GM12864 (cell line): ENCODE results near the gene SLC8B1.

Experiments
- DNase-seq: peaks from one replicate; pipeline ENCODE4 v3.0.0-alpha.2; 2011; ENCODE audit warnings: low read depth
- H3K4me3 ChIP-seq: 2 replicates; pipeline ENCODE4 v1.5.1; 2011; ENCODE audit warnings: mild to moderate bottlenecking, low read depth, low read length, control low read depth
- TF ChIP-seq, protein P1 (sequence below): IDR thresholded peaks from 2 replicates; pipeline ENCODE4 v1.5.1; 2011; ENCODE audit warnings: low read depth, mild to moderate bottlenecking, moderate library complexity, low read length, control low read depth, inconsistent platforms; ENCODE audit errors: missing control alignments

Gene SLC8B1

DNA sequence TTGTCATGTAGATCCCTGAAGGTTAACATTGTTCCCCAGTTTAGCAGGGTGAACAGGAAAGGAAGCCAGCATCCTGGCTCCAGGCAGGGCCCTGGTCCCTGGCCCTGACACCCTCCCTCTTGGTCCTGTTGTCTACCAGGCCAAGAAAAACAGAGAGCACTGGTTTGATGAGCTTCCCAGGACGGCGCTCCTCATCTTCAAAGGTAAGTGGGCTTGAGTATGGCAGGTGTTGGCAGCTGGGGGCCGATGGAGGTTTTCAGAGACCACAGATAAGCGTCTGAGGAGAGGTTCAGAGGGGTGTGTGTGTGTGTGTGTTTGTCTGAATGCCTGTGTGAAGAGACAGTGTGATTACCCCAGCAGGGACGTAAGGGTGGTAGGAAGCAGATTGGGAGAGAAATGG is 56.3 kb downstream of the SLC8B1 start:
- DNase-seq = no peak
- H3K4me3 ChIP-seq = no peak overlapping the region
- TF ChIP-seq, protein P1, sequence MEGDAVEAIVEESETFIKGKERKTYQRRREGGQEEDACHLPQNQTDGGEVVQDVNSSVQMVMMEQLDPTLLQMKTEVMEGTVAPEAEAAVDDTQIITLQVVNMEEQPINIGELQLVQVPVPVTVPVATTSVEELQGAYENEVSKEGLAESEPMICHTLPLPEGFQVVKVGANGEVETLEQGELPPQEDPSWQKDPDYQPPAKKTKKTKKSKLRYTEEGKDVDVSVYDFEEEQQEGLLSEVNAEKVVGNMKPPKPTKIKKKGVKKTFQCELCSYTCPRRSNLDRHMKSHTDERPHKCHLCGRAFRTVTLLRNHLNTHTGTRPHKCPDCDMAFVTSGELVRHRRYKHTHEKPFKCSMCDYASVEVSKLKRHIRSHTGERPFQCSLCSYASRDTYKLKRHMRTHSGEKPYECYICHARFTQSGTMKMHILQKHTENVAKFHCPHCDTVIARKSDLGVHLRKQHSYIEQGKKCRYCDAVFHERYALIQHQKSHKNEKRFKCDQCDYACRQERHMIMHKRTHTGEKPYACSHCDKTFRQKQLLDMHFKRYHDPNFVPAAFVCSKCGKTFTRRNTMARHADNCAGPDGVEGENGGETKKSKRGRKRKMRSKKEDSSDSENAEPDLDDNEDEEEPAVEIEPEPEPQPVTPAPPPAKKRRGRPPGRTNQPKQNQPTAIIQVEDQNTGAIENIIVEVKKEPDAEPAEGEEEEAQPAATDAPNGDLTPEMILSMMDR = no peak

DNA sequence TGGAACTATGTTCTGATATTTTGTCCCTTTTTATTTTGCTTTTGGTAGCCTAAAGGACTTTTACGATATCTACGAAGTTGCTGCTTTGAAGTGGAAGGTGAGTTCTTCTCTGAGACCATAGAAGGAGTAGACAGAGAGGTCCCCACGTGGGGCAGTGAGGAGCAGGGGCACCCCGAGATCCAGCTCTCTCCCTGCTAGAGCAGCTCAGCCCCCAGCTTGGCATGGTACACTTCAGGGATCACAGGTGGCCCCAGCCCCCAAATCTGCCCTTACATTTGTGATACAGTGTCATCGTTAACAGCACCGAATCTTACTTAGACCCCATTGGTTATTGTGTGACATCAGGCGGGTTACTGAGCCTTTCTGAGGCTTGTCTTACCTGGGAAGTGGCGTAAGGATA is 56.8 kb downstream of the SLC8B1 start:
- TF ChIP-seq, protein P1 = no peak
- DNase-seq = no peak
- no peak overlapping the region for H3K4me3 ChIP-seq

DNA sequence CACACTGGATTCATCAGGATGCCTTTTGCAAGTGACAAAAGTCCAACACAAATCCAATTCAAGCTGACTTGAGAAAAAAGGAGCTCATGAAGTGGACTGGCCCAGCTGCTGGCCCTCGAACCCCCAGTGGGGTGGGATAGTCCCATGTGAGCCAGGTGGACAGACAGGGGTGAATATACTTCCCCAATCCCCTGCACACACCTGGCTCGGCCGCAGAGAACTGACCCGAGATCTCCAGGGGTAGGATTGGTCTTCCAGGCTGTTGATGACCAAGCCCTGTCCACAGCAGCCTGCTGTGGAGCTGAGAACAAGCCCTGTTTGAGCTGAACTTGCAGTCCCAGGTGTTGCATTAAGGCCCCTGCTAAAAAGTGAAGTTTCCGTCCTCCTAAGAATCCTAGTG is 57.4 kb downstream of the SLC8B1 start:
- no peak for DNase-seq
- TF ChIP-seq, protein P1 = no peak
- H3K4me3 ChIP-seq = no peak overlapping the region

DNA sequence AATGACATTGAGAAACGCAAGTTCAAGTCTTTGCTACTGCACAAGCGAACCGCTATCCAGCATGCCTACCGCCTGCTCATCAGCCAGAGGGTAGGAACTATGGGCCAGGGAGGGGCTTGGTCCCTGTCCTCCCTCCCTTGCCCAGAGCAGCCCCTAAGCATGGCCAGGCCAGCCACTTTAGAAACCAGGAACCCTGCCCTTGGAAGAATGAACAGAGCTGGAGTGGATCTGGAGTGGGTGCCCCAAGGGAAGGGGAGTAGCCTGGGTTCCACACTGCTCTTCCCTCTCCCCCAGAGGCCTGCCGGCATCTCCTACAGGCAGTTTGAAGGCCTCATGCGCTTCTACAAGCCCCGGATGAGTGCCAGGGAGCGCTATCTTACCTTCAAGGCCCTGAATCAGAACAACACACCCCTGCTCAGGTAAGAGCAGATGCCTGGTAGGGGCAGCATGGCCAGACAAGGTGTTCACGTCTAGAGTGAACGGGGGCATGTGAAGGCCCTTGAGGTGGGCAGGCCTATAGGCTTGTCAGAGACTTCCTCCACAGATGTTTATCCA is 57.9 kb downstream of the SLC8B1 start:
- DNase-seq = no peak
- TF ChIP-seq, protein P1 = no peak
- no peak overlapping the region for H3K4me3 ChIP-seq

DNA sequence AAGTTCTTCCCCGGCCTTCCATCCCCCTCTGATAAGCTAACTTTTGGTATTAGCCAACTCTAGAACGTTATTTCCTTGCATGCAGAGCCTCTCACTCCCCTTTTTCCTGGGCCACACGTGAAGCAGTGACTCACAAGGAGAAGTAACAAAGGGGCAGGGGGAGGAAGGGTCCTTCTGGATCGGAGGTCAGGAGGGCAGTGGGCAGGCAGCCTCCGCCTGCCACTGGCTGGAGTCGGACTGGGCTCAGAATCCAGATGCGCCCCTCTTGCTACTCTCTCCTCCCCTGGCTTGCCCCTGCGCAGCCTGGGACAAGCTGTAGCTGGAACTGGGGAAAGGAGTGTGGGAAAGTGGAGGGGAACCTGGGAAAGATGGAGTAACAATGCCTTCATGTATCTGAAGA is 58.6 kb downstream of the SLC8B1 start:
- DNase-seq = no peak
- H3K4me3 ChIP-seq = no peak overlapping the region
- TF ChIP-seq, protein P1 = no peak

DNA sequence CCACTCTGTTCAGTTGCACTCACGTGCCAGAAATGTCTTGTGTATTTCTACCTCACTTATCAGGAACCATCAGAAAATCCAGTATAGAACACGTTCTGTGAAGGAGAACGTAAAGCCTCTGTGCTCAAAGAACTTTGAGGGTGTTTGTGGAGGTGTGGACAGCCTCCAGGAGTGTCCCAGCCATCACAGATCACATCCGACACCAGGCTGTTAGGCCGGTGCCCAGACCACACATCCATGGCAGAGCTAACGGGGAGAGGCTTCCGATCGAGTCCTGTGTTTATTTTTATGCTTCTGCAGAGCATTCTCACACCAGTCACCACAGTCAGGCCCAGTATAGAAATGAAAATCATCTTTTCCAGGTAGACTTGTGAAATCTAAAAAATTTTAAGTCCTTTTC is 60.1 kb downstream of the SLC8B1 start:
- DNase-seq = no peak
- no peak overlapping the region for H3K4me3 ChIP-seq
- TF ChIP-seq, protein P1 = no peak

DNA sequence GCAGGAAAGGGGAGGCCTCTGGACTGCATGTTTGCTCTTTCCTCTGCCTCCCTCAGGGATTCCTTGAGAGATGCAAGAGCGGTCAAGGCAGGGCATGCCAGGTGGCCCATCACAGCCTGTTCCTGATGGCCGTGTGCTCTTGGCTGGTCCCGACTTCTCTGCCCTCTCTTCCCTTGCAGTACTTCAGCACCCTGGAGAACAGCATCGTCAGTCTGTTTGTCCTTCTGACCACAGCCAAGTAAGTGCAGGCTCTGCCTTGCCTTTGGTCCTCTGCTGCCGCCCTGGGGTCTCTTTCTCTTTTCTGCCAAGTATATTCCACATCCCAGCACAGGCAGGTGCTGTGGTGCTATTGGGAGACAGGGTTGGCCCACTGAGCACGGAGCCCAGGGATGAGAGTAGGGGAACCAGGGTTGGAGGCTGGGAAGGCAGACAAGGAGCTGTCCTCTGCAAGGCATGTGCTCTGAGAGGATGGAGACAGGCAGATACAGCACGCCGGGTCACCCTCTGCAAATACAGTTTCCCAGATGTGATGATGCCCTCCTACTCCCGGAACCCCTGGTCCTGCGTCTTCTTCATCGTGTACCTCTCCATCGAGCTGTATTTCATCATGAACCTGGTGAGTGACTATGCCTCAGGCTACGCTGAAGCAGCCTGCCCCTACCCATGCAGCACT is 61.7 kb downstream of the SLC8B1 start:
- TF ChIP-seq, protein P1 = no peak
- no peak for DNase-seq
- H3K4me3 ChIP-seq = no peak overlapping the region
